Uterus (tissue), 4 donors: ENCODE results near the gene C1QTNF9B. TPM values are rescaled to one million over a fixed set of nuclear protein-coding genes. Genes with fewer than 3 reads are reported as not detected.
"Not testable (repeated sequence)": the region's sequence is repeated elsewhere in the genome, so short reads cannot be mapped to it uniquely, and the experiment has no call there.

Experiments used
- DNase-seq, 2 donors: peaks; one replicate each; pipeline ENCODE4 v3.0.0-alpha.2; 2019 to 2020
- H3K27ac ChIP-seq, 2 donors: fragments of 200-600 bp; sonication (generic); 1 replicate in 1 of 2; 2 replicates in 1 of 2; pipeline ENCODE4 v1.5.1; 2016 to 2018
- H3K27me3 ChIP-seq, 2 donors: fragments of 200-600 bp; sonication (generic); one replicate each; pipeline ENCODE4 v1.5.1; 2018 to 2019; ENCODE audit warnings: control low read depth in 1 of 2
- H3K36me3 ChIP-seq, 2 donors: fragments of 200-600 bp; sonication (generic); one replicate each; pipeline ENCODE4 v1.5.1; 2019; ENCODE audit warnings: control low read depth in 1 of 2
- H3K4me1 ChIP-seq, 2 donors: fragments of 200-600 bp; sonication (generic); one replicate each; pipeline ENCODE4 v1.5.1; 2018 to 2019; ENCODE audit warnings: control low read depth in 1 of 2
- H3K4me3 ChIP-seq, 2 donors: fragments of 200-600 bp; sonication (generic); 1 replicate in 1 of 2; 2 replicates in 1 of 2; pipeline ENCODE4 v1.5.1; 2018 to 2019; ENCODE audit warnings: mild to moderate bottlenecking in 1 of 2
- H3K9me3 ChIP-seq, 2 donors: fragments of 200-600 bp; sonication (generic); one replicate each; pipeline ENCODE4 v1.5.1; 2019; ENCODE audit warnings: control low read depth in 1 of 2
- CTCF ChIP-seq, 4 experiments: fragments of 200-600 bp in 2 of 4; fragments of 450-650 bp in 2 of 4; sonication (generic) in 2 of 4; IDR thresholded peaks; one replicate each; pipeline ENCODE4 v1.5.1; 2016 to 2019; ENCODE audit warnings: antibody characterized with exemption in 4 of 4, mild to moderate bottlenecking in 2 of 4, moderate library complexity in 1 of 4
- POLR2A ChIP-seq, 2 donors: fragments of 450-650 bp; IDR thresholded peaks; one replicate each; pipeline ENCODE4 v1.6.1; 2016; ENCODE audit warnings: antibody characterized with exemption in 2 of 2, mild to moderate bottlenecking in 1 of 2, moderate library complexity in 1 of 2
- intact Hi-C: fragments of 100-400 bp; cut with DNase I; formaldehyde crosslinking; loops from one replicate; pipeline ENCODE4 v1.15.1; 2023; ENCODE audit warnings: low total_unique reads
- total RNA-seq, 4 donors: library from RNA; depleted of rRNA in 3 of 4; stranded (reverse); fragments of >200 nt in 3 of 4; gene quantifications; one replicate each; pipeline versions ENCODE4 v1.1.0 to v1.2.4, GENCODE V29; 2014 to 2023
- donor health status: DM: yes; HTN: yes; CAD: no.

The C1QTNF9B gene
- total RNA-seq: 1 to 10 TPM in 1 of 4 donors, not detected in 3; 2.6 TPM

- DNase-seq, H3K9me3 ChIP-seq, intact Hi-C loops, H3K4me1 ChIP-seq, H3K27ac ChIP-seq, H3K36me3 ChIP-seq, H3K4me3 ChIP-seq, H3K27me3 ChIP-seq: not testable (repeated sequence)
These were observed at the start of gene C1QTNF9B for GRCh38 chr13:23897452-23897919. Gene C1QTNF9B (minus strand): TSS chr13:23897502.

DNA sequence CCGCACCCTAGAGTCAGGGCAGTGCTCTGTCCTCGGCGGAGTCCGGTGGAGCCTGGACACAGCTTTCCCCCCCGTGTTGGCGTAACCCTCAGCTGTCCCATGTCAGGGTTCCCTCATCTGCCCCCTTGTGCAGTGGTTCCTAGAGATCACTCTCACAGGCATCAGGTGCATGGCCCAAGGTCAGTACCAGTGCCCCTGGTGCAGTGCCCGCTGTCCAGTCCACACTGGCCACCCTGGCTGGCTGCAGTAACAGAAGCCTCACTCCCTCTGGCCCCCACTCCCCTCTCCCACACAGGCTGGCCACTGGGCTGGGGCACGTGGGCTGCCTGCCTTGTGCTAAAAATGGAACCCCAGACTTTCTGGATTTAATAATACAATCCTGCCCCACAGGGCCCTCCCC, 49.6 kb upstream of the C1QTNF9B start:
- TF ChIP-seq CTCF (IDR thresholded peaks at IDR 0.05) (no peak), POLR2A (IDR thresholded peaks at IDR 0.05) (no peak)
- H3K4me1 ChIP-seq: no peaks in the 10 kb centered on the region
- DNase-seq: no peak
- H3K9me3 ChIP-seq: no peaks in the 10 kb centered on the region
- H3K4me3 ChIP-seq: no peak overlapping the region
- intact Hi-C loops: no loop called here
- H3K36me3 ChIP-seq: no peaks in the 10 kb centered on the region
- no peaks in the 10 kb centered on the region for H3K27me3 ChIP-seq
- H3K27ac ChIP-seq: no peak overlapping the region

- intact Hi-C loops: no loop called here
- Histone ChIP-seq H3K9me3 (no peaks in the 10 kb centered on the region), H3K27me3 (no peaks in the 10 kb centered on the region), H3K4me1 (no peaks in the 10 kb centered on the region), H3K27ac (no peak overlapping the region), H3K4me3 (no peak overlapping the region), H3K36me3 (no peaks in the 10 kb centered on the region)
- TF ChIP-seq POLR2A (IDR thresholded peaks at IDR 0.05) (no peak), CTCF (IDR thresholded peaks at IDR 0.05) (no peak)
- no peak for DNase-seq
These were observed 48.8 kb upstream of the C1QTNF9B start for GRCh38 chr13:23946067-23946466.

DNA sequence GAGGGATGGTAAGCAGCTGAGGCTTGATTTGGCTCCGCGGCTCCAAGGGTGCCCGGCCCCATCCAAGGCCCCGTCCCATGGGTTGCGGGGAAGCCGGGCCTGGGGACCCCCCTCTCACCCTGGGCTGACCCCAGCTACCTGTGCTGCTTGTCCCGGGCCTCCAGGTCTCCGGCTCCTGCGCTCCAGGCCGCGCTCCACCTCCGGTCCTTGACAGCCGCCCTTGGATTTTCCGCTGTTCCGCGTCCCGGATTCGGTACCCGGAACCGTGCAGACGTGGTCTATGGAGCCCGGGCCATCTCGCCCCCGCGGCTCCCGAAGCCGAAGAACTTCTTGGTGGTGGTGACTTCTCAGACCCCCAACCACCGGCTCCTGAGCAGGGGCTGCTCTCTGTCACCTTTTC, 48.3 kb upstream of the C1QTNF9B start:
- DNase-seq: no peak
- no peaks in the 10 kb centered on the region for H3K9me3 ChIP-seq
- TF ChIP-seq CTCF (IDR thresholded peaks at IDR 0.05) (no peak), POLR2A (IDR thresholded peaks at IDR 0.05) (no peak)
- intact Hi-C loops: no loop called here
- H3K27me3 ChIP-seq: no peaks in the 10 kb centered on the region
- H3K27ac ChIP-seq: no peak overlapping the region
- no peak overlapping the region for H3K4me3 ChIP-seq
- H3K4me1 ChIP-seq: no peaks in the 10 kb centered on the region
- H3K36me3 ChIP-seq: no peaks in the 10 kb centered on the region

GRCh38 chr13:23941211-23941610, 43.9 kb upstream of the C1QTNF9B start:
- intact Hi-C loops: no loop called here
- H3K4me3 ChIP-seq: no peak overlapping the region
- H3K9me3 ChIP-seq: no peaks in the 10 kb centered on the region
- no peak for DNase-seq
- H3K4me1 ChIP-seq: no peaks in the 10 kb centered on the region
- H3K27me3 ChIP-seq: no peaks in the 10 kb centered on the region
- H3K36me3 ChIP-seq: no peaks in the 10 kb centered on the region
- no peak overlapping the region for H3K27ac ChIP-seq
- TF ChIP-seq POLR2A (IDR thresholded peaks at IDR 0.05): no peak
- no peak for TF ChIP-seq CTCF (IDR thresholded peaks at IDR 0.05)

- H3K27ac ChIP-seq, DNase-seq, H3K36me3 ChIP-seq, H3K9me3 ChIP-seq, H3K4me3 ChIP-seq, intact Hi-C loops, H3K27me3 ChIP-seq, H3K4me1 ChIP-seq: not testable (repeated sequence)
These were observed 42.4 kb upstream of the C1QTNF9B start for GRCh38 chr13:23939666-23940065.
